KMS-11 (cell line): ENCODE results near the gene SLC52A1.

Experiments
- H2AFZ ChIP-seq: fragments of 200-600 bp; sonication (generic); 2 replicates; pipeline ENCODE4 v1.6.1; 2016; ENCODE audit warnings: antibody characterized with exemption, mixed run types, low read depth
- H3K27ac ChIP-seq: fragments of 200-600 bp; sonication (generic); 2 replicates; pipeline ENCODE4 v1.6.1; 2016; ENCODE audit warnings: mild to moderate bottlenecking, mixed run types
- H3K27me3 ChIP-seq: fragments of 200-600 bp; sonication (generic); 2 replicates; pipeline ENCODE4 v1.6.1; 2017; ENCODE audit warnings: mild to moderate bottlenecking, low read depth, mixed run types, moderate library complexity; ENCODE audit not compliant: insufficient read depth
- H3K36me3 ChIP-seq: fragments of 200-600 bp; sonication (generic); 2 replicates; pipeline ENCODE4 v1.6.1; 2017; ENCODE audit warnings: mild to moderate bottlenecking, mixed run types; ENCODE audit not compliant: insufficient read depth
- H3K4me1 ChIP-seq: fragments of 200-600 bp; sonication (generic); 2 replicates; pipeline ENCODE4 v1.6.1; 2016; ENCODE audit warnings: mild to moderate bottlenecking, low read depth, mixed run types; ENCODE audit not compliant: poor library complexity, severe bottlenecking
- H3K4me2 ChIP-seq: fragments of 200-600 bp; sonication (generic); 2 replicates; pipeline ENCODE4 v1.7.0; 2016; ENCODE audit warnings: mild to moderate bottlenecking, mixed run types
- H3K4me3 ChIP-seq: fragments of 200-600 bp; sonication (generic); IDR thresholded peaks from 2 replicates; pipeline ENCODE4 v1.6.1; 2017; ENCODE audit warnings: low read depth, low read length, mixed read lengths; ENCODE audit not compliant: insufficient read depth
- H3K79me2 ChIP-seq: fragments of 200-600 bp; sonication (generic); 2 replicates; pipeline ENCODE4 v1.6.1; 2016; ENCODE audit warnings: low read depth, mixed run types; ENCODE audit not compliant: insufficient read depth
- H3K9ac ChIP-seq: fragments of 200-600 bp; sonication (generic); 2 replicates; pipeline ENCODE4 v1.6.1; 2016; ENCODE audit warnings: mild to moderate bottlenecking, mixed run types
- H4K20me1 ChIP-seq: fragments of 200-600 bp; sonication (generic); 2 replicates; pipeline ENCODE4 v1.6.1; 2016; ENCODE audit warnings: mild to moderate bottlenecking, mixed run types; ENCODE audit not compliant: insufficient read depth
- CTCF ChIP-seq: fragments of 200-600 bp; sonication (generic); conservative IDR thresholded peaks from 2 replicates; pipeline ENCODE4 v1.6.1; 2017; ENCODE audit warnings: low read depth, mild to moderate bottlenecking, antibody characterized with exemption, low read length, moderate library complexity, mixed read lengths

The SLC52A1 gene

GRCh38 chr17:4999430-5000093 lies 35.7 kb downstream of the SLC52A1 start:
- Histone ChIP-seq H4K20me1 (no peaks in the 10 kb centered on the region), H3K4me3 (no peak overlapping the region), H3K27ac (no peak overlapping the region)

GRCh38 chr17:4998732-4999429 lies 36.3 kb downstream of the SLC52A1 start:
- no peak overlapping the region for H3K27ac ChIP-seq
- H4K20me1 ChIP-seq = no peaks in the 10 kb centered on the region

More at GRCh38 chr17:4999430-5000093, 35.7 kb downstream of the SLC52A1 start:
- no peaks in the 10 kb centered on the region for H3K4me1 ChIP-seq
- no peak for TF ChIP-seq CTCF
- no peak overlapping the region for H3K4me2 ChIP-seq
- H2AFZ ChIP-seq = no peak overlapping the region
- no peak overlapping the region for H3K9ac ChIP-seq
- no peaks in the 10 kb centered on the region for H3K36me3 ChIP-seq
- H3K27me3 ChIP-seq = no peaks in the 10 kb centered on the region
- no peaks in the 10 kb centered on the region for H3K79me2 ChIP-seq

GRCh38 chr17:4998027-4998731 lies 37.0 kb downstream of the SLC52A1 start:
- Histone ChIP-seq H2AFZ (peak overlapping the region; percentile 22; the same call in 1 of the 2 replicates), H3K4me3 (no peak overlapping the region), H3K79me2 (no peaks in the 10 kb centered on the region)

More at GRCh38 chr17:4998732-4999429, 36.3 kb downstream of the SLC52A1 start:
- no peaks in the 10 kb centered on the region for H3K36me3 ChIP-seq
- TF ChIP-seq CTCF = no peak
- H3K4me3 ChIP-seq = no peak overlapping the region
- no peaks in the 10 kb centered on the region for H3K4me1 ChIP-seq
- no peaks in the 10 kb centered on the region for H3K79me2 ChIP-seq
- no peak overlapping the region for H2AFZ ChIP-seq
- peak overlapping the region; percentile 33; the same call in 1 of the 2 replicates for H3K4me2 ChIP-seq
- no peaks in the 10 kb centered on the region for H3K27me3 ChIP-seq
- H3K9ac ChIP-seq = no peak overlapping the region

More at GRCh38 chr17:4998027-4998731, 37.0 kb downstream of the SLC52A1 start:
- Histone ChIP-seq H3K36me3 (no peaks in the 10 kb centered on the region), H3K27me3 (no peaks in the 10 kb centered on the region), H4K20me1 (no peaks in the 10 kb centered on the region), H3K4me1 (no peaks in the 10 kb centered on the region), H3K27ac (no peak overlapping the region), H3K4me2 (peak overlapping the region; percentile 33; the same call in 1 of the 2 replicates), H3K9ac (no peak overlapping the region; the same call in 1 of the 2 replicates)
- no peak for TF ChIP-seq CTCF
